C4-2B (cell line): ENCODE measurements around the gene DNAAF3.

ENCODE experiments used
- CTCF ChIP-seq: fragments of 450-650 bp; conservative IDR thresholded peaks from 2 replicates; pipeline ENCODE4 v1.5.1; 2017; ENCODE audit warnings: mild to moderate bottlenecking
- ZFX ChIP-seq: fragments of 450-650 bp; IDR thresholded peaks from 2 replicates; pipeline ENCODE4 v1.6.1; 2017

- TF ChIP-seq CTCF (no peak), ZFX (no peak)
Measured at GRCh38 chr19:55175117-55175867, 8.9 kb upstream of the DNAAF3 start.
